Endothelial cell of umbilical vein (primary cell): ENCODE measurements around the gene CCDC9B. TPM values are rescaled to one million over a fixed set of nuclear protein-coding genes. Genes with fewer than 3 reads are reported as not detected.

ENCODE experiments used
- BruUV-seq: library from RNA; stranded (reverse); fragments of 400-500 nt; replicated peaks from 2 replicates; lab custom pipeline; 2021; lab: Mats Ljungman, UMichigan
- CTCF ChIA-PET: fragments of 300-600, 350-600 bp; sonication (Branson Sonifier 250); formaldehyde crosslinking; loops from one replicate; lab custom pipeline; 2021; ENCODE audit warnings: antibody characterized with exemption, inconsistent platforms; lab: Charles Lee
- POLR2A ChIA-PET: fragments of 300-600, 350-600 bp; sonication (Branson Sonifier 250); formaldehyde crosslinking; loops from one replicate; lab custom pipeline; 2021; ENCODE audit warnings: antibody characterized with exemption, inconsistent platforms; lab: Charles Lee
- DNase-seq: peaks from one replicate; pipeline ENCODE4 v3.0.0-alpha.2; 2011; ENCODE audit warnings: low read depth, low spot score
- FAIRE-seq: peaks from 2 replicates; lab custom pipeline; 2011; peaks lifted over from hg19 to GRCh38; lab: Jason Lieb, UNC
- H2AFZ ChIP-seq: 2 replicates; pipeline ENCODE4 v1.6.0; 2012; ENCODE audit warnings: low read depth, low read length, control low read depth, inconsistent platforms
- H3K27ac ChIP-seq: 2 replicates; pipeline ENCODE4 v1.5.1; 2011; ENCODE audit warnings: low read depth, mild to moderate bottlenecking, control low read depth, low read length, moderate library complexity; ENCODE audit not compliant: insufficient read depth
- H3K27me3 ChIP-seq, 2 experiments: 2 replicates each; pipeline versions ENCODE4 v1.6.0 to v1.6.1; 2011; ENCODE audit warnings: low read length in 2 of 2, mixed read lengths in 1 of 2; ENCODE audit not compliant: control insufficient read depth in 2 of 2, insufficient read depth in 2 of 2
- H3K36me3 ChIP-seq, 2 experiments: 2 replicates in 1 of 2; 3 replicates in 1 of 2; pipeline ENCODE4 v1.5.1; 2011; ENCODE audit warnings: low read length in 2 of 2, mild to moderate bottlenecking in 1 of 2, moderate library complexity in 1 of 2; ENCODE audit not compliant: control insufficient read depth in 2 of 2, insufficient read depth in 2 of 2; ENCODE audit errors: extremely low read depth in 1 of 2
- H3K4me1 ChIP-seq: 3 replicates; pipeline ENCODE4 v1.5.1; 2011; ENCODE audit warnings: mild to moderate bottlenecking, low read length; ENCODE audit not compliant: control insufficient read depth, insufficient read depth; ENCODE audit errors: extremely low read depth
- H3K4me2 ChIP-seq: 2 replicates; pipeline ENCODE4 v1.6.1; 2011; ENCODE audit warnings: low read length, control low read depth, mixed read lengths; ENCODE audit not compliant: insufficient read depth
- H3K4me3 ChIP-seq, 3 experiments: fragments of 200-600 bp in 1 of 3; sonication (generic), shearing (Covaris generic) in 1 of 3; replicated peaks in 1 of 3; 2 replicates each; pipeline ENCODE4 v1.5.1; 2011 to 2016; ENCODE audit warnings: control low read depth in 3 of 3, low read length in 3 of 3, mild to moderate bottlenecking in 2 of 3, inconsistent platforms in 1 of 3, low read depth in 1 of 3, moderate library complexity in 1 of 3; ENCODE audit not compliant: insufficient read depth in 1 of 3
- H3K79me2 ChIP-seq: 2 replicates; pipeline ENCODE4 v1.6.0; 2012; ENCODE audit warnings: low read length, inconsistent platforms; ENCODE audit not compliant: control insufficient read depth, insufficient read depth
- H3K9ac ChIP-seq: replicated peaks from 2 replicates; pipeline ENCODE3; 2011; ENCODE audit warnings: low read length, control low read depth; ENCODE audit not compliant: insufficient read depth; ENCODE audit errors: extremely low read depth
- H3K9me1 ChIP-seq: replicated peaks from 3 replicates; pipeline ENCODE4 v1.6.0; 2011; ENCODE audit warnings: mild to moderate bottlenecking, low read length; ENCODE audit not compliant: control insufficient read depth, insufficient read depth; ENCODE audit errors: extremely low read depth
- H3K9me3 ChIP-seq: replicated peaks from 2 replicates; pipeline ENCODE4 v1.5.1; 2012; ENCODE audit warnings: low read length, inconsistent platforms; ENCODE audit not compliant: control insufficient read depth, insufficient read depth
- H4K20me1 ChIP-seq: replicated peaks from 2 replicates; pipeline ENCODE3; 2011; ENCODE audit warnings: mild to moderate bottlenecking, low read length; ENCODE audit not compliant: control insufficient read depth, insufficient read depth; ENCODE audit errors: extremely low read depth
- EZH2 ChIP-seq: IDR thresholded peaks from 2 replicates; pipeline ENCODE4 v1.6.1; 2012; ENCODE audit warnings: borderline replicate concordance, low read depth, mild to moderate bottlenecking, moderate library complexity, low read length, inconsistent platforms; ENCODE audit not compliant: severe bottlenecking
- FOS ChIP-seq: IDR thresholded peaks from 2 replicates; pipeline ENCODE4 v1.6.1; 2011; ENCODE audit warnings: mild to moderate bottlenecking, low read length, moderate library complexity, borderline replicate concordance; ENCODE audit not compliant: insufficient read depth
- GATA2 ChIP-seq: IDR thresholded peaks from 2 replicates; pipeline ENCODE4 v1.7.0; 2011; ENCODE audit warnings: low read depth, mild to moderate bottlenecking, moderate library complexity, mixed read lengths, low read length; ENCODE audit not compliant: insufficient read length, insufficient read depth
- JUN ChIP-seq: IDR thresholded peaks from 2 replicates; pipeline ENCODE4 v1.6.1; 2011; ENCODE audit warnings: borderline replicate concordance, low read depth; ENCODE audit not compliant: insufficient read length, insufficient read depth
- MYC ChIP-seq: IDR thresholded peaks from one replicate; pipeline ENCODE4 v1.6.1; 2011; ENCODE audit warnings: mild to moderate bottlenecking, low read depth, low read length
- POLR2A ChIP-seq: IDR thresholded peaks from 2 replicates; pipeline ENCODE4 v1.6.1; 2012; ENCODE audit warnings: low read depth, mild to moderate bottlenecking, control low read depth, low read length
- POLR2AphosphoS5 ChIP-seq: IDR thresholded peaks from 2 replicates; pipeline ENCODE4 v1.6.1; 2012; ENCODE audit warnings: low read depth, mild to moderate bottlenecking, control low read depth, low read length, moderate library complexity; ENCODE audit not compliant: insufficient read depth
- dilution Hi-C: fragments of 300-500 bp; cut with MboI; formaldehyde crosslinking; loops from one replicate; pipeline ENCODE4 v1.15.0; 2019; ENCODE audit warnings: low sequenced_read_pairs; ENCODE audit not compliant: extremely low pct_ligation_motif_present
- intact Hi-C: fragments of 100-400 bp; cut with micrococcal nuclease; formaldehyde crosslinking; loops from one replicate; pipeline ENCODE4 v1.10.0; 2022
- polyA plus RNA-seq, 4 experiments: library from polyadenylated mRNA; depleted of rRNA in 3 of 4; stranded (reverse) in 3 of 4; unstranded in 1 of 4; fragments of >200 nt; gene quantifications; 2 replicates each; pipeline versions ENCODE4 v1.2.1 to v1.2.3, GENCODE V29; 2011 to 2012; ENCODE audit warnings: missing spikeins in 1 of 4
- total RNA-seq: library from RNA; stranded (reverse); gene quantifications from 2 replicates; pipeline ENCODE4 v1.2.3, GENCODE V29; 2021
- TF ChIP-seq, protein P1 (sequence below), 2 donors: IDR thresholded peaks; 1 replicate in 1 of 2; 2 replicates in 1 of 2; pipeline ENCODE4 v1.5.1; 2011; ENCODE audit warnings: low read length in 2 of 2, mild to moderate bottlenecking in 2 of 2, moderate library complexity in 2 of 2, control low read depth in 1 of 2, inconsistent platforms in 1 of 2, low read depth in 1 of 2; ENCODE audit not compliant: insufficient read depth in 1 of 2; ENCODE audit errors: extremely low read depth in 1 of 2
- TF ChIP-seq, protein P2 (sequence below): IDR thresholded peaks from 2 replicates; pipeline ENCODE4 v1.6.1; 2011; ENCODE audit not compliant: insufficient read depth, insufficient read length

The CCDC9B gene
- total and polyA plus RNA-seq, 2 donors (not counting 3 experiments of a cell fraction or from before 2014, with no cell fraction given): 7.6 to 46.0 TPM

DNA sequence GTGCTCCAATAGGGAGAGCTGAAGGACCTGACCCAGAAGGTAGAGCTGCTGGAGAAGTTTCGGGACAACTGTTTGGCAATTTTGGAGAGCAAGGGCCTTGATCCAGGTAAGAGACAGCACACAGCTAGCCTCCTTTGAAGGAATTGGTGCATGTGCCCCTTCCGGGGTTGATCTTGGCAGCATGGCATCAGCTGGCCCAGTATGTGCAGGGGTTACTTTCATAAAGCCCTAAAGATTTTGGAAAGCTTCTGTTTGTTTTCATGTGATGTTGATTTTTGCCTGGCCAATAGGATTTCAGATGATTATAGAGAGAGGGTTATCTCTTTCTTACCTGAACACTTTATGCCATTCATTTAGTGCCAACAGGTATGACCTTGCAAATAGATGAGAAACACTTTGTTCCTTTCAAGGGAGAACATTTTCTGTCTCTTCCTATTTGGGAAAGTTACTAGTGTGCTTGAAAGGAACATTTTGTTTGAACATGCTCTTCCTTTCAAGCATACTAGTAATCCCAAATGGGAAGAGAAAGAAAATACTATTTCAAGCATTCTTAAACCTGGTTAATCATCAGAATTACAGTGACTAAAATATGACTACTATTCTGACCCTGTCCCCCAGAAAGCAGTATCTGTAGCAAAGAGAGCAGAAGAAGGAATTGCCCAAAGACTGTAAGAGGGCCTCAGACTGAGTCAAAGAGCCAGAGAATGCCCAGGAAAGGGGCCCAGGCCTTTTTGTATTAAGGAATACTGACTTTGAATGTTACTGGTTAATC lies 49.3 kb upstream of the CCDC9B start:
- POLR2A ChIA-PET: no interaction called here
- no peak for FAIRE-seq
- Histone ChIP-seq H3K79me2 (peaks cover 7% of the 10 kb centered on the region), H3K9me3 (no peaks in the 10 kb centered on the region), H3K9me1 (no peaks in the 10 kb centered on the region), H3K27ac (no peak overlapping the region), H3K36me3 (peaks cover 21 to 33% of the 10 kb centered on the region in 2 experiments), H2AFZ (no peak overlapping the region), H3K4me3 (no peak overlapping the region), H3K27me3 (no peaks in the 10 kb centered on the region), H3K9ac (no peak overlapping the region), H3K4me2 (no peak overlapping the region), H4K20me1 (no peaks in the 10 kb centered on the region), H3K4me1 (no peaks in the 10 kb centered on the region)
- no TSS peak for BruUV-seq
- TF ChIP-seq GATA2: no peak
- TF ChIP-seq MYC: no peak
- TF ChIP-seq POLR2AphosphoS5: no peak
- no peak for TF ChIP-seq POLR2A
- TF ChIP-seq FOS: no peak
- no peak for TF ChIP-seq JUN
- no peak for TF ChIP-seq EZH2
- TF ChIP-seq, protein P1, sequence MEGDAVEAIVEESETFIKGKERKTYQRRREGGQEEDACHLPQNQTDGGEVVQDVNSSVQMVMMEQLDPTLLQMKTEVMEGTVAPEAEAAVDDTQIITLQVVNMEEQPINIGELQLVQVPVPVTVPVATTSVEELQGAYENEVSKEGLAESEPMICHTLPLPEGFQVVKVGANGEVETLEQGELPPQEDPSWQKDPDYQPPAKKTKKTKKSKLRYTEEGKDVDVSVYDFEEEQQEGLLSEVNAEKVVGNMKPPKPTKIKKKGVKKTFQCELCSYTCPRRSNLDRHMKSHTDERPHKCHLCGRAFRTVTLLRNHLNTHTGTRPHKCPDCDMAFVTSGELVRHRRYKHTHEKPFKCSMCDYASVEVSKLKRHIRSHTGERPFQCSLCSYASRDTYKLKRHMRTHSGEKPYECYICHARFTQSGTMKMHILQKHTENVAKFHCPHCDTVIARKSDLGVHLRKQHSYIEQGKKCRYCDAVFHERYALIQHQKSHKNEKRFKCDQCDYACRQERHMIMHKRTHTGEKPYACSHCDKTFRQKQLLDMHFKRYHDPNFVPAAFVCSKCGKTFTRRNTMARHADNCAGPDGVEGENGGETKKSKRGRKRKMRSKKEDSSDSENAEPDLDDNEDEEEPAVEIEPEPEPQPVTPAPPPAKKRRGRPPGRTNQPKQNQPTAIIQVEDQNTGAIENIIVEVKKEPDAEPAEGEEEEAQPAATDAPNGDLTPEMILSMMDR (IDR thresholded peaks at IDR 0.05; ENCODE audit: extremely low read depth in 1 of 2, insufficient read depth in 1 of 2, low read depth in 1 of 2, low read length in 2 of 2): no peak
- TF ChIP-seq, protein P2, sequence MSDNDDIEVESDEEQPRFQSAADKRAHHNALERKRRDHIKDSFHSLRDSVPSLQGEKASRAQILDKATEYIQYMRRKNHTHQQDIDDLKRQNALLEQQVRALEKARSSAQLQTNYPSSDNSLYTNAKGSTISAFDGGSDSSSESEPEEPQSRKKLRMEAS: no peak
- dilution Hi-C loops: no loop called here
- CTCF ChIA-PET: interaction anchor here (0.9 to 1.0 kb wide), 2 partner anchors 32 to 111 kb away, joined by 3 to 4 read pairs; no protein-coding TSS in a partner anchor
- intact Hi-C loops: no loop called here
- no peak for DNase-seq
